Measurements from ENCODE around the gene CHD2. TPM values are rescaled to one million over a fixed set of nuclear protein-coding genes. Genes with fewer than 3 reads are reported as not detected.

Gene CHD2
- total RNA-seq, 1 donor from 2014 or later: 61.2 TPM

DNA sequence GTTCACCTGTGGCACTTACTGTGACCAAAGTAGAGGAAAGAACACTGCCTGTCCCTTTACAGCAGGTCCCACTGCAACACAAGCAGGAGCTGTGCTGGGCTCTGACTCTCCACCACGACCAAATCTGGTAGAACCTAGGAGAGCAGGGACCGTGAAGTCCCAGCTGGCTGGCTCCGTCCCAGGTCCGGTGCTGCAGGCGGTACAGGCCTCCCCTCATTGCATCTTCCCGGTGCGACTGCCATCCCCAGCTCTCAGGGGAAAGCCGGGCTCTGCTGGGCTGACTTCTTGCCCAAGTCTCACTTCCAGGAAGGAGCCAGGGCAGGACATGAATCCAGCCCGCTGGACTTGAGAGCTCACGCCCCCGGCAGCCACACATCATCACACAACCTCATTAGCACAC, 155.1 kb downstream of the CHD2 start:
- no peak overlapping the region for H3K4me3 ChIP-seq
- TF ChIP-seq, protein P1, sequence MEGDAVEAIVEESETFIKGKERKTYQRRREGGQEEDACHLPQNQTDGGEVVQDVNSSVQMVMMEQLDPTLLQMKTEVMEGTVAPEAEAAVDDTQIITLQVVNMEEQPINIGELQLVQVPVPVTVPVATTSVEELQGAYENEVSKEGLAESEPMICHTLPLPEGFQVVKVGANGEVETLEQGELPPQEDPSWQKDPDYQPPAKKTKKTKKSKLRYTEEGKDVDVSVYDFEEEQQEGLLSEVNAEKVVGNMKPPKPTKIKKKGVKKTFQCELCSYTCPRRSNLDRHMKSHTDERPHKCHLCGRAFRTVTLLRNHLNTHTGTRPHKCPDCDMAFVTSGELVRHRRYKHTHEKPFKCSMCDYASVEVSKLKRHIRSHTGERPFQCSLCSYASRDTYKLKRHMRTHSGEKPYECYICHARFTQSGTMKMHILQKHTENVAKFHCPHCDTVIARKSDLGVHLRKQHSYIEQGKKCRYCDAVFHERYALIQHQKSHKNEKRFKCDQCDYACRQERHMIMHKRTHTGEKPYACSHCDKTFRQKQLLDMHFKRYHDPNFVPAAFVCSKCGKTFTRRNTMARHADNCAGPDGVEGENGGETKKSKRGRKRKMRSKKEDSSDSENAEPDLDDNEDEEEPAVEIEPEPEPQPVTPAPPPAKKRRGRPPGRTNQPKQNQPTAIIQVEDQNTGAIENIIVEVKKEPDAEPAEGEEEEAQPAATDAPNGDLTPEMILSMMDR (IDR thresholded peaks at IDR 0.05): no peak
- peaks cover 0 to 4% of the 10 kb centered on the region in 2 donors for H3K4me1 ChIP-seq
- peaks cover 11 to 22% of the 10 kb centered on the region in 2 donors for H3K36me3 ChIP-seq
- intact Hi-C loops (cut with DNase I): no loop called here
- no peak for DNase-seq (ENCODE audit: low spot score in 2 of 2)
- no peak overlapping the region for H3K27ac ChIP-seq
- H3K9me3 ChIP-seq: no peaks in the 10 kb centered on the region
- H3K27me3 ChIP-seq: no peaks in the 10 kb centered on the region

DNA sequence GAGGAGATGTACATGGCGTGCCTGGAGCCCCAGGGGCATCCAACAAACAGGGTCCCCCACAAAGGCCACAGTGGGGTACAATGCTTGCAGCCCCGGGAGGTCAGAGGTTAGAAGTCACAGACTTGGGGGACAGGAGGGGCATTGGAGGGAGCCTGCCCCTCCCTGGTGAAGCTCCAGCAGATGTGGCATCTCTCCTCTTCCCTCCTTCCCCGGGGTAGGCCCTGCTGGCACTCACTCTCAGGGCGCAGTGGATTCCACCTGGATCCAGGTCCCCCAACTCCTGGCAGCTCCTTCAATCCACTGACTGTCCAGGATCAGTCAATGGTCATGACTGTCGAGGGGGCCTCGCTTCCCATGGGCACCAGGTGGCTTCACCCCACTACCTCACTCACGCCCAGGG, 156.7 kb downstream of the CHD2 start:
- Histone ChIP-seq H3K9me3 (no peaks in the 10 kb centered on the region), H3K36me3 (peaks cover 3 to 6% of the 10 kb centered on the region in 2 donors), H3K27ac (no peak overlapping the region), H3K4me1 (peaks cover 0 to 10% of the 10 kb centered on the region in 2 donors), H3K4me3 (no peak overlapping the region), H3K27me3 (no peaks in the 10 kb centered on the region)
- intact Hi-C loops (cut with DNase I): no loop called here
- DNase-seq (ENCODE audit: low spot score in 2 of 2): no peak
- TF ChIP-seq, protein P1 (IDR thresholded peaks at IDR 0.05): no peak

DNA sequence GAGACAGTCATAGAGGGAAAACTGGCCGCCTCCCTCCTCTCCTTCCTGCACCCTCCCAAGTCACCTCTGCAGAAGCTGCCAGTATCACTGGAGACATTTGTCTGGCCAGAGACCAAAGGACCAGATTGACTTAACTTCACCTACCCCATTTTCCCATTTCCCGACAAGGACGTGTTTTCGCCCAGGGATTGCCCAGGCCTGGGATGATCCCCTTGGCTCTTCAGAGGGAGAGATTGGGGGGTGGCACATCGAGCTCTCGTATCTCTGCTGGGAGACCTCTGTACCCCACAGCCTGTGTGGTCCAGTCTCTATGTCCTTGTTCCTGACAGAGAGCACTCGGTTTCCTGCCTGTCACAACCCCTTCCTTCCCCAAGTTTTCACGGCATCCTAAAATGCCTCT, 157.5 kb downstream of the CHD2 start:
- no peaks in the 10 kb centered on the region for H3K36me3 ChIP-seq
- no peak for DNase-seq (ENCODE audit: low spot score in 2 of 2)
- no peaks in the 10 kb centered on the region for H3K9me3 ChIP-seq
- TF ChIP-seq, protein P1 (IDR thresholded peaks at IDR 0.05): no peak
- H3K4me1 ChIP-seq: peaks cover 0 to 10% of the 10 kb centered on the region in 2 donors
- intact Hi-C loops (cut with DNase I): no loop called here
- no peak overlapping the region for H3K27ac ChIP-seq
- no peaks in the 10 kb centered on the region for H3K27me3 ChIP-seq
- no peak overlapping the region for H3K4me3 ChIP-seq

DNA sequence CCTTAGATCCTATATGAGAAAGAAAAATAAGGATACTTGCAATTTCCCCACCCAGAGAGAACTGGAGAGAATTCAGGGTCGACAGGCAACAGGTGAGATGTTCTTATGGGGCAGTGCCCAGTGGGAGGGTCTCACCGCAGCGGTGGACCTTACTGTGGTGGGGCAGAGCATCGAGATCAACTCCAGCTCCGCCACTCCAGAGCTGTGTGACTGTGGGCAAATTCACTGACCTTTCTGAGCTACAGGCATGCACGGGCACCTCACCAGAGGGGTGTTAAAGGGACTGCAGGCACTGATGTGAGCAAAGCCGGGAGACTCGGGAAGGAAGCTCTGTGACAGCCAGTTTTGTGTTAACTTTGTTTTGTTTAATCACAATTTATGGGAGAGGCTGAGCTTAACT, 158.0 kb downstream of the CHD2 start:
- H3K9me3 ChIP-seq: no peaks in the 10 kb centered on the region
- no peak overlapping the region for H3K27ac ChIP-seq
- H3K4me1 ChIP-seq: peaks cover under 1 to 10% of the 10 kb centered on the region in 2 donors
- H3K36me3 ChIP-seq: no peaks in the 10 kb centered on the region
- no peaks in the 10 kb centered on the region for H3K27me3 ChIP-seq
- no peak overlapping the region for H3K4me3 ChIP-seq
- no peak for DNase-seq (ENCODE audit: low spot score in 2 of 2)
- TF ChIP-seq, protein P1 (IDR thresholded peaks at IDR 0.05): no peak
- intact Hi-C loops (cut with DNase I): no loop called here

DNA sequence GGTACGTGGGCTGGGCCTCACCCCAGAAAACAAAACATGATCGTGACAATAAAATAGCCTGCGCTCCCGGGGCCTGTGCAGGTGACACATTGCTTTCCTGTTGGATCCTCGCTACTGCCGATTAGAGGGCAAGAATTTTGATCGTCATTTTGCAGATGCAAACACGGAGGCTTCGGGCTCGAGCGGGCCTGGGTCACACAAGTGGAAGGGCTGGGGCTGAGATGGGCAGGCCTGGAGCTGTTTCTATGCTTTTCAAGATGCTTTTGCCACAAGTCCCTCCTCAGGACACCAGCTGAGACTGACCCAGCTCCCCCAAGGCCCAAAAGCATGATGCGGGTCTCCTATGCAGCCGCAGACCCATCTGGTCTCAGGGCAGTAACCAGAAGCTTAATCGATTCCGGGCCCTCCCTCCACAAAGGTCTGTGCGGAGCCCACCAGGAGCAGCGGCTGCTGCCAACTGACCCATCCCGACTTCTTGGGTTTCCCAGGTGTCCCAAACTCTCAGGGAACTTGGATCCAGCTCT, 158.8 kb downstream of the CHD2 start:
- Histone ChIP-seq H3K4me1 (peaks cover 5 to 17% of the 10 kb centered on the region in 2 donors), H3K4me3 (no peak overlapping the region), H3K27me3 (no peaks in the 10 kb centered on the region), H3K9me3 (no peaks in the 10 kb centered on the region), H3K27ac (no peak overlapping the region), H3K36me3 (no peaks in the 10 kb centered on the region)
- intact Hi-C loops (cut with DNase I): no loop called here
- DNase-seq (ENCODE audit: low spot score in 2 of 2): peak in 1 of 2 donors; percentile 58
- TF ChIP-seq, protein P1 (IDR thresholded peaks at IDR 0.05): no peak

DNA sequence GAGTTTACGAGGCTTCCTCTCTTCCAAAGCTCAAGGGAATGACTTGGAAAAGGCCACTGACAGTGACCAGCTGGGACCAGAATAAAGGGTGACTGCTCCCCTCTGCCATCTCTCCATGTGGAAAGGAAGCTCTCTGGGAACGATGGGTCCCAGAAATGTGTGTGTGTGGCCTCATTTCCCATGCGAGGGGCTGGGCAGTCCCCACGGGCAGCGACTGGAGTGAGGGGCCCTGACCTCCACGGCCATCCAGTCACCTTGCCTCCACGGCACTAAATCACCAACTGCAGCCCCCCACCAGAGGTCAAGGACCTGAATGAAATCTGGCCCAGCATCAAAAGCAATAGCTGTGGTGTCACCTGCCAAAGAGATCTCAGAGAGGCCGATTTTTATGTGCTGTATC, 159.3 kb downstream of the CHD2 start:
- H3K4me1 ChIP-seq: peaks cover 5 to 22% of the 10 kb centered on the region in 2 donors
- no peaks in the 10 kb centered on the region for H3K9me3 ChIP-seq
- H3K36me3 ChIP-seq: no peaks in the 10 kb centered on the region
- TF ChIP-seq, protein P1 (IDR thresholded peaks at IDR 0.05): no peak
- intact Hi-C loops (cut with DNase I): no loop called here
- no peak for DNase-seq (ENCODE audit: low spot score in 2 of 2)
- H3K27me3 ChIP-seq: no peaks in the 10 kb centered on the region
- H3K4me3 ChIP-seq: no peak overlapping the region
- H3K27ac ChIP-seq: no peak overlapping the region
